CD8-positive, alpha-beta memory T cell (primary cell): ENCODE data around the gene SRRM5. TPM values are rescaled to one million over a fixed set of nuclear protein-coding genes. Genes with fewer than 3 reads are reported as not detected.

ENCODE experiments used
- CTCF ChIA-PET: fragments of 350-600 bp; sonication (Branson Sonifier 250); formaldehyde crosslinking; loops from one replicate; lab custom pipeline; 2021; ENCODE audit warnings: antibody characterized with exemption; lab: Charles Lee
- POLR2A ChIA-PET: fragments of 350-600 bp; sonication (Branson Sonifier 250); formaldehyde crosslinking; loops from one replicate; lab custom pipeline; 2021; ENCODE audit warnings: antibody characterized with exemption; lab: Charles Lee
- DNase-seq, 5 donors: peaks; one replicate each; pipeline versions ENCODE4 v3.0.0 to v3.0.0-alpha.2; 2020 to 2022; ENCODE audit warnings: mixed read lengths in 1 of 5
- H3K27ac ChIP-seq: one replicate; pipeline ENCODE4 v1.7.0; 2013; ENCODE audit warnings: low read depth, mild to moderate bottlenecking, low read length, moderate library complexity
- H3K27me3 ChIP-seq: 2 replicates; pipeline ENCODE4 v1.7.0; 2013; ENCODE audit warnings: low read length, mild to moderate bottlenecking; ENCODE audit not compliant: insufficient read depth, poor library complexity, severe bottlenecking
- H3K36me3 ChIP-seq: 2 replicates; pipeline ENCODE4 v1.7.0; 2013; ENCODE audit warnings: mild to moderate bottlenecking, low read length, moderate library complexity; ENCODE audit not compliant: insufficient read depth
- H3K4me1 ChIP-seq: 2 replicates; pipeline ENCODE4 v1.7.0; 2013; ENCODE audit warnings: mild to moderate bottlenecking, low read length, moderate library complexity; ENCODE audit not compliant: insufficient read depth
- H3K4me3 ChIP-seq: 2 replicates; pipeline ENCODE4 v1.7.0; 2013; ENCODE audit warnings: mild to moderate bottlenecking, low read length
- H3K9me3 ChIP-seq: 2 replicates; pipeline ENCODE4 v1.7.0; 2013; ENCODE audit warnings: mild to moderate bottlenecking, low read length
- H3K27ac Mint-ChIP-seq, 8 donors: one replicate each; pipeline ENCODE4 v1.8.0; 2020 to 2021; ENCODE audit warnings: mixed read lengths in 8 of 8, mild to moderate bottlenecking in 6 of 8, inconsistent platforms in 3 of 8, moderate library complexity in 3 of 8
- H3K27me3 Mint-ChIP-seq, 2 donors: one replicate each; pipeline ENCODE4 v1.8.0; 2020 to 2021; ENCODE audit warnings: mixed read lengths in 2 of 2, mild to moderate bottlenecking in 1 of 2, moderate library complexity in 1 of 2
- H3K36me3 Mint-ChIP-seq, 3 donors: one replicate each; pipeline ENCODE4 v1.8.0; 2020 to 2021; ENCODE audit warnings: mixed read lengths in 3 of 3, inconsistent platforms in 1 of 3, mild to moderate bottlenecking in 1 of 3
- H3K4me1 Mint-ChIP-seq, 3 donors: one replicate each; pipeline ENCODE4 v1.8.0; 2020 to 2021; ENCODE audit warnings: mixed read lengths in 3 of 3, inconsistent platforms in 1 of 3, mild to moderate bottlenecking in 1 of 3
- H3K4me3 Mint-ChIP-seq, 7 donors: one replicate each; pipeline ENCODE4 v1.8.0; 2020 to 2021; ENCODE audit warnings: mixed read lengths in 7 of 7, mild to moderate bottlenecking in 6 of 7, moderate library complexity in 4 of 7, inconsistent platforms in 2 of 7
- H3K9me3 Mint-ChIP-seq, 5 donors: one replicate each; pipeline ENCODE4 v1.8.0; 2020 to 2022; ENCODE audit warnings: mixed read lengths in 5 of 5, mild to moderate bottlenecking in 3 of 5, moderate library complexity in 2 of 5, inconsistent platforms in 1 of 5
- polyA plus RNA-seq: library from polyadenylated mRNA; unstranded; fragments of 300-500 nt; fragmentation: Illumina TruSeq; gene quantifications from one replicate; pipeline ENCODE4 v1.2.3, GENCODE V29; 2021
- total RNA-seq, 2 experiments: library from RNA; stranded (reverse); gene quantifications; one replicate each; pipeline ENCODE4 v1.2.3, GENCODE V29; 2021

SRRM5 gene
- total and polyA plus RNA-seq, 3 experiments from 2014 or later: 0.24 to 0.58 (median 0.26) TPM

GRCh38 chr19:43619262-43620060, 7.6 kb downstream of the SRRM5 start, which contains the start of gene ZNF428:
Gene ZNF428 (minus strand): TSS chr19:43619629. CDS start chr19:43614304, 5,325 bp downstream.
- H3K36me3 ChIP-seq: no peaks in the 10 kb centered on the region
- peak; percentile 82 to 92 (median 86) for DNase-seq
- H3K27me3 ChIP-seq: no peaks in the 10 kb centered on the region
- H3K4me3 Mint-ChIP-seq: peak within 1 kb of the TSS; percentile 96 to 99 (median 98)
- H3K36me3 Mint-ChIP-seq: peaks cover 0 to 12% (median 0%) of the 10 kb centered on the region in 3 donors
- H3K4me3 ChIP-seq: peak within 1 kb of the TSS; percentile 66
- H3K9me3 ChIP-seq: no peaks in the 10 kb centered on the region
- H3K27me3 Mint-ChIP-seq: no peaks in the 10 kb centered on the region
- ChIA-PET POLR2A (interaction anchor here (0.6 kb wide), 1 partner anchor 22 kb away, joined by 4 read pairs; no protein-coding TSS in a partner anchor), CTCF (no interaction called here)
- peaks cover 24% of the 10 kb centered on the region for H3K4me1 ChIP-seq
- H3K9me3 Mint-ChIP-seq: no peaks in the 10 kb centered on the region
- peak within 1 kb of the TSS; percentile 89 to 99 (median 98) for H3K27ac Mint-ChIP-seq
- peak within 1 kb of the TSS; percentile 91 for H3K27ac ChIP-seq
- peaks cover 27 to 54% (median 30%) of the 10 kb centered on the region in 3 donors for H3K4me1 Mint-ChIP-seq

DNA sequence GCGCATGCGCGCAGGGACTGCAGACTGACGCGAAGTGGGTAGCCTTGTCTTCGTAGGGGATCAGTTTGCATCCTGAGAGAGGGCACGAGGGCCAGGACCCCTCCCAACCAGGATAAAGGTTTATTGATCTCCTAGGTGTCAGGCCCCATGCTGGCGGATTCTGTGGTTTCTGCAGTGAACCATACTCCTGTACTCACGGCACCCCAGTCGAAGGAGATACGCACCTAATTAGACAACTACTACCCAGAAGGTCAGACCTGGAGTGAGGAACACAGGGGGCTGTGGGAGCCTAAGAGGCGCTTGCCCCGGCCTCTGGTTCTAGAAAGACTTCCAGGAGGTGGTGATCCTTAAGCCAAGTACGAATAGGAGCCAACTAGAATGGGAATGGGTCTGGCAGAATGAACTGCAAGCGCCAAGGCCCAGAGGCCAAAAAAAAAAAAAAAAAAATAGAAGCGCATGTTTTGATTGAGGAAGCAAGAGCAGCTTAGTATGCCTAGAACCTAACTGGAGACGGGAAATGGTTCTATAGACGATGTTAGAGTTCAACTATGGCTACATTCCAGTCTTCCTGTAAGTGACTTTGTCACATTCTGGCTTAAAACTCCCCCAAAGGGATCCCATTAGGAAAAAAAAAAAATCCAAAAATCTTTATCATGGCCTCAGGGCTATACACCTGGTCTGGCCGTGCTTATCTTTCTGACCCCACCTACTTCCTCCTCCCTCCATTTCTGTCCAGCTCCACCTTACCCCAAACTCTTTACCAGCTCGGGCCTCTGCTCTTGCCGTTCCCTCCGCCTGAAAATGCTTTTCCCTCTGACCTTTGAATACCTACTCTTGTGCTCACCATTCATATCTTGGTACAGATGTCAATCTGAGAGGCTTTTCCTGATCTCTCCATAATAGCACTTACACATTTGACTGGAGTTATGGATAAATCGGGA, 8.4 kb downstream of the SRRM5 start:
- Histone ChIP-seq H3K27ac (peak overlapping the region; percentile 91), H3K36me3 (no peaks in the 10 kb centered on the region), H3K4me1 (peaks cover 31% of the 10 kb centered on the region), H3K9me3 (no peaks in the 10 kb centered on the region), H3K27me3 (no peaks in the 10 kb centered on the region), H3K4me3 (peak overlapping the region; percentile 66)
- ChIA-PET CTCF (interaction anchor here (0.6 kb wide), 1 partner anchor 63 kb away, joined by 3 read pairs; no protein-coding TSS in a partner anchor), POLR2A (interaction anchor here (0.6 to 0.7 kb wide), 5 partner anchors 21 to 181 kb away, joined by 3 to 4 read pairs (median 3); no protein-coding TSS in a partner anchor)
- DNase-seq: peak in 3 of 5 donors; percentile 76 to 90 (median 83)
- Mint-ChIP-seq H3K9me3 (no peaks in the 10 kb centered on the region), H3K4me1 (peaks cover 33 to 57% (median 37%) of the 10 kb centered on the region in 3 donors), H3K36me3 (peaks cover 0 to 11% (median 0%) of the 10 kb centered on the region in 3 donors), H3K27me3 (no peaks in the 10 kb centered on the region), H3K4me3 (peak overlapping the region; percentile 96 to 99 (median 98)), H3K27ac (peak overlapping the region; percentile 89 to 99 (median 98))

- H3K4me3 Mint-ChIP-seq: no peak overlapping the region
- H3K9me3 Mint-ChIP-seq: no peaks in the 10 kb centered on the region
Observed at GRCh38 chr19:43622070-43622469, 10.2 kb downstream of the SRRM5 start.

DNA sequence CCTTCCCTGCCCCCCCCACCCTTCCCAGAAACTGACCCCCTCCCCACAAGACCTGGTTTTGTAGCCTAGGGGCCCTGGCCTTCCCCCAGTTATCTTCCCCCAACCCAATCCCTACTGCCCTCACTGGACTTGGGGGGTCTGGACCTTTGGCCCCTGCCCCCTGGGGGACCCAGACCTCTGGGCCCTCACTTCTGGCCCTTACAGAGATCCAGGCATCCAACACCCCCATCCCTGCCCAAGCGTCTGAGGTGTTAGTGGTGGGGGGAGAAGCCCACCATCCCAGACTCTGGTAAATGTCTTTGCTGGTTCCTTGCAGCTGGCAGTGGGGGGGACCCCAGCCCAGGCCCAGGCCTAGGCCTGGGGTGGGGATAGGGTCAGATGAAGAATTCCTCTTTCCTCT, 11.1 kb downstream of the SRRM5 start:
- ChIA-PET CTCF (no interaction called here), POLR2A (no interaction called here)
- no peak overlapping the region for H3K4me3 Mint-ChIP-seq
- no peaks in the 10 kb centered on the region for H3K9me3 ChIP-seq
- peaks cover 7 to 14% of the 10 kb centered on the region in 2 donors for H3K27me3 Mint-ChIP-seq
- H3K27ac ChIP-seq: no peak overlapping the region
- no peaks in the 10 kb centered on the region for H3K27me3 ChIP-seq
- peaks cover 31 to 47% (median 31%) of the 10 kb centered on the region in 3 donors for H3K4me1 Mint-ChIP-seq
- no peak for DNase-seq
- no peak overlapping the region for H3K4me3 ChIP-seq
- H3K36me3 Mint-ChIP-seq: peaks cover 0 to 11% (median 0%) of the 10 kb centered on the region in 3 donors
- peaks cover 28% of the 10 kb centered on the region for H3K4me1 ChIP-seq
- H3K36me3 ChIP-seq: no peaks in the 10 kb centered on the region
- H3K9me3 Mint-ChIP-seq: no peaks in the 10 kb centered on the region
- no peak overlapping the region for H3K27ac Mint-ChIP-seq

More at GRCh38 chr19:43622070-43622469, 10.2 kb downstream of the SRRM5 start:
- DNase-seq: no peak
- peaks cover 6 to 7% of the 10 kb centered on the region in 2 donors for H3K27me3 Mint-ChIP-seq
- no peaks in the 10 kb centered on the region for H3K27me3 ChIP-seq
- peaks cover 31 to 47% (median 31%) of the 10 kb centered on the region in 3 donors for H3K4me1 Mint-ChIP-seq
- no peaks in the 10 kb centered on the region for H3K9me3 ChIP-seq
- H3K36me3 Mint-ChIP-seq: peaks cover 0 to 11% (median 0%) of the 10 kb centered on the region in 3 donors
- H3K27ac Mint-ChIP-seq: peak overlapping the region in 2 of 8 donors; percentile 38 to 90
- no peak overlapping the region for H3K4me3 ChIP-seq
- no peaks in the 10 kb centered on the region for H3K36me3 ChIP-seq
- no peak overlapping the region for H3K27ac ChIP-seq
- POLR2A ChIA-PET: no interaction called here
- H3K4me1 ChIP-seq: peaks cover 28% of the 10 kb centered on the region
- CTCF ChIA-PET: no interaction called here

DNA sequence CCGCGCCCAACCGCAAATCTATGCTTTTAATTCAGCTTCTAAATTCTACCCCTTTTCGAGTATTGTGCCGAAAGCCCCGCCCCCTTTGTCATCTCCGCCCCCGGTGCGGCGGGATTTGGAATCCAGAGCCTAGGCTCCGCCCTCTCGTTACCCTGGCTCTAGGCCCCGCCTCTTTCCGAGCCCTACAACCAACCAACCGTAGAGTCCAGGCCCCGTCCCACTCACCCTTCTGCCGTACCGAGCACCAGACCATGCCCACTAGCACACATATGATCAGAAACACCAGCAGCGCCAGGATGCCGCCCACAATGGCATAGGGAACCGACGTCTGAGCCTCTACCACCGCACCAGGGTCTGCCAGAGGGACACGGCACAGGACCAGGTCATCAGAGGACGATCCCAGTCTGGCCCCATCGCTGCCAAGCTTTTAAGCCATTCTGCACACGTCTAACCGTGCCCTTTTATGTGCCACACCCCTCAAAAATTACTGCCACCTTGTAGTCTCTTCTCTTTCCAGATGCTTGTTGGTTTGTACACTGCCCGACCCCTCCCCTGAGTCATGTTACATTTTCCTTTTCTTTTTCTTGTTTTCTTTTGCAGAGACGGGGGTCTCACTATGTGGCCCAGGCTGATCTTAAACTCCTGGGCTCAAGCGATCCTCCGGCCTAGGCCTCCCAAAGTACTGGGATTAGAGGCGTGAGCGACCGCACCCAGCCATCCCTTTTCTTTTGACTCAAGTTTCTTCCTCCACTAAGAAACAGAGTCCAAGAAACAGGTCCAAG, 12.2 kb downstream of the SRRM5 start:
- Histone ChIP-seq H3K27ac (no peak overlapping the region), H3K27me3 (no peaks in the 10 kb centered on the region), H3K9me3 (no peaks in the 10 kb centered on the region), H3K4me3 (no peak overlapping the region), H3K4me1 (peaks cover 20% of the 10 kb centered on the region), H3K36me3 (no peaks in the 10 kb centered on the region)
- peaks cover 26 to 38% (median 27%) of the 10 kb centered on the region in 3 donors for H3K4me1 Mint-ChIP-seq
- no peaks in the 10 kb centered on the region for H3K9me3 Mint-ChIP-seq
- no peak for DNase-seq
- ChIA-PET CTCF (no interaction called here), POLR2A (no interaction called here)
- peaks cover 0 to 8% (median 0%) of the 10 kb centered on the region in 3 donors for H3K36me3 Mint-ChIP-seq
- H3K27ac Mint-ChIP-seq: peak overlapping the region in 5 of 8 donors; percentile 29 to 87 (median 62)
- peaks cover 9 to 14% of the 10 kb centered on the region in 2 donors for H3K27me3 Mint-ChIP-seq
- peak overlapping the region in 3 of 7 donors; percentile 20 to 63 (median 24) for H3K4me3 Mint-ChIP-seq

DNA sequence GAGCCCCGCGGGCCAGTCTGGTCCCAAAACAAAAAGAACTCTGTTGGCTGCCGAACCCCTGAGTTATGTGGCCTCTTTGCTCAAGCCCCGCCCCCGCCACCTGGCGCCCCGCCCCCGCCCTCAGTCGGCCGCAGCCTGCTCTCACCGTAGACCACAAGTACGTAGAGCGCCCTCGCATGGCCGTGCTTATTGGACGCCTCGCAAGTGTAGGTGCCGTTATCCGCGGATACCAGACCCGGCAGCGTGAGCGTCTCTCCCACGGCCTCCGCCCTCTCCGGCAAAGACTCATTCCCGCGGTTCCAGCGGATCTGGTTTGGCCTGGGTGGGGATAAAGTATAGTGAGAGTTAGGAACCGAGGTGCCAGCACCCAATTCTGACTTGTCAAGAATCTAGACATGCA, 13.0 kb downstream of the SRRM5 start:
- Histone ChIP-seq H3K4me1 (peaks cover 20% of the 10 kb centered on the region), H3K36me3 (no peaks in the 10 kb centered on the region), H3K27ac (no peak overlapping the region), H3K4me3 (no peak overlapping the region), H3K9me3 (no peaks in the 10 kb centered on the region), H3K27me3 (no peaks in the 10 kb centered on the region)
- POLR2A ChIA-PET: no interaction called here
- H3K9me3 Mint-ChIP-seq: no peaks in the 10 kb centered on the region
- peaks cover 21 to 31% (median 24%) of the 10 kb centered on the region in 3 donors for H3K4me1 Mint-ChIP-seq
- peak overlapping the region in 4 of 8 donors; percentile 17 to 85 (median 40) for H3K27ac Mint-ChIP-seq
- H3K4me3 Mint-ChIP-seq: peak overlapping the region in 2 of 7 donors; percentile 35 to 82
- DNase-seq: peak; percentile 75 to 87 (median 77)
- CTCF ChIA-PET: interaction anchor here (0.6 kb wide), 1 partner anchor 30 kb away, joined by 3 read pairs; no protein-coding TSS in a partner anchor
- peaks cover 0 to 1% (median 0%) of the 10 kb centered on the region in 3 donors for H3K36me3 Mint-ChIP-seq
- peaks cover 9 to 14% of the 10 kb centered on the region in 2 donors for H3K27me3 Mint-ChIP-seq
